ENCODE results near the gene ZNF740.

The ZNF740 gene

GRCh38 chr12:53194973-53195372, 14.5 kb downstream of the ZNF740 start:
- Histone ChIP-seq H3K4me3 (ENCODE audit: low read depth, low read length) (no peak overlapping the region), H3K4me1 (ENCODE audit: control insufficient read depth, insufficient read depth, low read length, unreplicated experiment) (no peaks in the 10 kb centered on the region), H3K36me3 (ENCODE audit: insufficient read depth, low read length) (no peaks in the 10 kb centered on the region), H3K27ac (ENCODE audit: low read depth, low read length) (no peak overlapping the region), H3K79me2 (ENCODE audit: control insufficient read depth, insufficient read depth, low read length, unreplicated experiment) (no peaks in the 10 kb centered on the region), H2AFZ (ENCODE audit: low read length, unreplicated experiment) (no peak overlapping the region), H3K27me3 (ENCODE audit: insufficient read depth, low read length) (no peaks in the 10 kb centered on the region)

- Histone ChIP-seq H3K4me3 (ENCODE audit: low read depth, low read length) (no peak overlapping the region), H3K27ac (ENCODE audit: low read depth, low read length) (no peak overlapping the region), H2AFZ (ENCODE audit: low read length, unreplicated experiment) (no peak overlapping the region), H3K36me3 (ENCODE audit: insufficient read depth, low read length) (no peaks in the 10 kb centered on the region), H3K27me3 (ENCODE audit: insufficient read depth, low read length) (no peaks in the 10 kb centered on the region), H3K79me2 (ENCODE audit: control insufficient read depth, insufficient read depth, low read length, unreplicated experiment) (no peaks in the 10 kb centered on the region), H3K4me1 (ENCODE audit: control insufficient read depth, insufficient read depth, low read length, unreplicated experiment) (no peaks in the 10 kb centered on the region)
Measured at GRCh38 chr12:53195516-53196420, 15.2 kb downstream of the ZNF740 start.

GRCh38 chr12:53196486-53196885, 16.0 kb downstream of the ZNF740 start:
- Histone ChIP-seq H2AFZ (ENCODE audit: low read length, unreplicated experiment) (no peak overlapping the region), H3K4me3 (ENCODE audit: low read depth, low read length) (no peak overlapping the region), H3K4me1 (ENCODE audit: control insufficient read depth, insufficient read depth, low read length, unreplicated experiment) (no peaks in the 10 kb centered on the region), H3K79me2 (ENCODE audit: control insufficient read depth, insufficient read depth, low read length, unreplicated experiment) (no peaks in the 10 kb centered on the region), H3K27ac (ENCODE audit: low read depth, low read length) (no peak overlapping the region), H3K27me3 (ENCODE audit: insufficient read depth, low read length) (no peaks in the 10 kb centered on the region), H3K36me3 (ENCODE audit: insufficient read depth, low read length) (no peaks in the 10 kb centered on the region)

GRCh38 chr12:53197011-53197640, 16.6 kb downstream of the ZNF740 start:
- Histone ChIP-seq H3K4me1 (ENCODE audit: control insufficient read depth, insufficient read depth, low read length, unreplicated experiment) (no peaks in the 10 kb centered on the region), H3K27ac (ENCODE audit: low read depth, low read length) (no peak overlapping the region), H2AFZ (ENCODE audit: low read length, unreplicated experiment) (no peak overlapping the region), H3K4me3 (ENCODE audit: low read depth, low read length) (no peak overlapping the region), H3K79me2 (ENCODE audit: control insufficient read depth, insufficient read depth, low read length, unreplicated experiment) (no peaks in the 10 kb centered on the region), H3K27me3 (ENCODE audit: insufficient read depth, low read length) (no peaks in the 10 kb centered on the region), H3K36me3 (ENCODE audit: insufficient read depth, low read length) (no peaks in the 10 kb centered on the region)

GRCh38 chr12:53198486-53199110, 18.1 kb downstream of the ZNF740 start:
- H3K27me3 ChIP-seq (ENCODE audit: insufficient read depth, low read length), result no peaks in the 10 kb centered on the region
- H3K27ac ChIP-seq (ENCODE audit: low read depth, low read length), result no peak overlapping the region
- no peaks in the 10 kb centered on the region for H3K4me1 ChIP-seq (ENCODE audit: control insufficient read depth, insufficient read depth, low read length, unreplicated experiment)
- no peaks in the 10 kb centered on the region for H3K79me2 ChIP-seq (ENCODE audit: control insufficient read depth, insufficient read depth, low read length, unreplicated experiment)
- H3K36me3 ChIP-seq (ENCODE audit: insufficient read depth, low read length), result no peaks in the 10 kb centered on the region
- no peak overlapping the region for H3K4me3 ChIP-seq (ENCODE audit: low read depth, low read length)
- no peak overlapping the region for H2AFZ ChIP-seq (ENCODE audit: low read length, unreplicated experiment)

- H3K79me2 ChIP-seq (ENCODE audit: control insufficient read depth, insufficient read depth, low read length, unreplicated experiment), result no peaks in the 10 kb centered on the region
- H3K4me3 ChIP-seq (ENCODE audit: low read depth, low read length), result no peak overlapping the region
- H3K27me3 ChIP-seq (ENCODE audit: insufficient read depth, low read length), result no peaks in the 10 kb centered on the region
- no peaks in the 10 kb centered on the region for H3K4me1 ChIP-seq (ENCODE audit: control insufficient read depth, insufficient read depth, low read length, unreplicated experiment)
- H2AFZ ChIP-seq (ENCODE audit: low read length, unreplicated experiment), result no peak overlapping the region
- no peak overlapping the region for H3K27ac ChIP-seq (ENCODE audit: low read depth, low read length)
- no peaks in the 10 kb centered on the region for H3K36me3 ChIP-seq (ENCODE audit: insufficient read depth, low read length)
Measured at GRCh38 chr12:53199700-53200099, 19.2 kb downstream of the ZNF740 start.

- H3K79me2 ChIP-seq (ENCODE audit: control insufficient read depth, insufficient read depth, low read length, unreplicated experiment), result no peaks in the 10 kb centered on the region
- H2AFZ ChIP-seq (ENCODE audit: low read length, unreplicated experiment), result no peak overlapping the region
- H3K4me3 ChIP-seq (ENCODE audit: low read depth, low read length), result no peak overlapping the region
- no peaks in the 10 kb centered on the region for H3K4me1 ChIP-seq (ENCODE audit: control insufficient read depth, insufficient read depth, low read length, unreplicated experiment)
- no peaks in the 10 kb centered on the region for H3K36me3 ChIP-seq (ENCODE audit: insufficient read depth, low read length)
- H3K27me3 ChIP-seq (ENCODE audit: insufficient read depth, low read length), result no peaks in the 10 kb centered on the region
- H3K27ac ChIP-seq (ENCODE audit: low read depth, low read length), result no peak overlapping the region
Measured at GRCh38 chr12:53200107-53200457, 19.6 kb downstream of the ZNF740 start.

- Histone ChIP-seq H3K79me2 (ENCODE audit: control insufficient read depth, insufficient read depth, low read length, unreplicated experiment) (no peaks in the 10 kb centered on the region), H3K27ac (ENCODE audit: low read depth, low read length) (no peak overlapping the region), H3K36me3 (ENCODE audit: insufficient read depth, low read length) (no peaks in the 10 kb centered on the region), H3K27me3 (ENCODE audit: insufficient read depth, low read length) (no peaks in the 10 kb centered on the region), H2AFZ (ENCODE audit: low read length, unreplicated experiment) (no peak overlapping the region), H3K4me1 (ENCODE audit: control insufficient read depth, insufficient read depth, low read length, unreplicated experiment) (peaks cover 5% of the 10 kb centered on the region), H3K4me3 (ENCODE audit: low read depth, low read length) (no peak overlapping the region)
Measured at GRCh38 chr12:53200458-53201176, 20.1 kb downstream of the ZNF740 start.

GRCh38 chr12:53201177-53201541, 20.6 kb downstream of the ZNF740 start:
- Histone ChIP-seq H2AFZ (ENCODE audit: low read length, unreplicated experiment) (no peak overlapping the region), H3K79me2 (ENCODE audit: control insufficient read depth, insufficient read depth, low read length, unreplicated experiment) (no peaks in the 10 kb centered on the region), H3K36me3 (ENCODE audit: insufficient read depth, low read length) (no peaks in the 10 kb centered on the region), H3K4me3 (ENCODE audit: low read depth, low read length) (no peak overlapping the region), H3K4me1 (ENCODE audit: control insufficient read depth, insufficient read depth, low read length, unreplicated experiment) (peaks cover 10% of the 10 kb centered on the region), H3K27ac (ENCODE audit: low read depth, low read length) (no peak overlapping the region), H3K27me3 (ENCODE audit: insufficient read depth, low read length) (no peaks in the 10 kb centered on the region)

- Histone ChIP-seq H3K27me3 (ENCODE audit: insufficient read depth, low read length) (no peaks in the 10 kb centered on the region), H3K36me3 (ENCODE audit: insufficient read depth, low read length) (no peaks in the 10 kb centered on the region), H3K27ac (ENCODE audit: low read depth, low read length) (no peak overlapping the region), H2AFZ (ENCODE audit: low read length, unreplicated experiment) (no peak overlapping the region), H3K4me1 (ENCODE audit: control insufficient read depth, insufficient read depth, low read length, unreplicated experiment) (peaks cover 15% of the 10 kb centered on the region), H3K4me3 (ENCODE audit: low read depth, low read length) (no peak overlapping the region), H3K79me2 (ENCODE audit: control insufficient read depth, insufficient read depth, low read length, unreplicated experiment) (no peaks in the 10 kb centered on the region)
Measured at GRCh38 chr12:53201639-53202038, 21.1 kb downstream of the ZNF740 start.

All from ACC112 (cell line).